ENCODE measurements around the gene CHAD. TPM values are rescaled to one million over a fixed set of nuclear protein-coding genes. Genes with fewer than 3 reads are reported as not detected.
A peak's percentile ranks its signal among the peaks of the same experiment; 100 is the strongest.

CHAD gene
- total and polyA plus RNA-seq, 2 of the 13 experiments (the other 11 are each of a cell fraction or from before 2014, with no cell fraction given): 1.4 TPM; not detected in 1

GRCh38 chr17:50482516-50482915, 13.8 kb upstream of the CHAD start (continued):
- TF ChIP-seq PPARG (CRISPR knock-in tag; conservative IDR thresholded peaks at IDR 0.05) (peak; percentile 69; the same call in 1 of the 2 replicates), ZBTB4 (CRISPR knock-in tag; IDR thresholded peaks at IDR 0.05; ENCODE audit: borderline replicate concordance) (no peak), ZNF138 (CRISPR knock-in tag; IDR thresholded peaks at IDR 0.05; ENCODE audit: low read depth) (no peak), GZF1 (CRISPR knock-in tag; IDR thresholded peaks at IDR 0.05) (no peak), LBX2 (CRISPR knock-in tag; IDR thresholded peaks at IDR 0.05; ENCODE audit: borderline replicate concordance) (0 out of 2 replicates have a peak, but pooled peaks have one; percentile 20), ZNF850 (CRISPR knock-in tag; conservative IDR thresholded peaks at IDR 0.05) (no peak), SRSF1 (optimal IDR thresholded peaks at IDR 0.05; ENCODE audit: low read depth, low read length) (no peak), ZNF382 (CRISPR knock-in tag; IDR thresholded peaks at IDR 0.05; ENCODE audit: borderline replicate concordance) (no peak), SNAI1 (CRISPR knock-in tag; IDR thresholded peaks at IDR 0.05; ENCODE audit: borderline replicate concordance) (no peak), NPAS2 (CRISPR knock-in tag; IDR thresholded peaks at IDR 0.05; ENCODE audit: borderline replicate concordance) (no peak), PRMT3 (CRISPR knock-in tag; IDR thresholded peaks at IDR 0.05; ENCODE audit: borderline replicate concordance, low read depth) (no peak), NFYB (CRISPR knock-in tag; IDR thresholded peaks at IDR 0.05) (no peak), ATF3 (CRISPR knock-in tag; IDR thresholded peaks at IDR 0.05) (no peak), ZNF142 (CRISPR knock-in tag; IDR thresholded peaks at IDR 0.05) (no peak), CEBPG (CRISPR knock-in tag; IDR thresholded peaks at IDR 0.05) (peak; percentile 48), ZMYM3 (CRISPR knock-in tag; IDR thresholded peaks at IDR 0.05) (no peak), CBFB (CRISPR knock-in tag; IDR thresholded peaks at IDR 0.05) (peak; percentile 73)
